Measurements from ENCODE around the gene BAD.
"Not testable (repeated sequence)": the region's sequence is repeated elsewhere in the genome, so short reads cannot be mapped to it uniquely, and the experiment has no call there.

Gene BAD

GRCh38 chr11:64324692-64325469 is 40.4 kb upstream of the BAD start:
- no peak for TF ChIP-seq CTCF (IDR thresholded peaks at IDR 0.05; ENCODE audit: low read length, missing control alignments)
- no peak overlapping the region for H3K4me3 ChIP-seq (replicated peaks; ENCODE audit: low read depth, low read length)
- no peak for DNase-seq (ENCODE audit: low read depth)

- not testable (repeated sequence) for DNase-seq (ENCODE audit: low read depth); H3K4me3 ChIP-seq (replicated peaks; ENCODE audit: low read depth, low read length)
These were observed 39.5 kb upstream of the BAD start for GRCh38 chr11:64323984-64324383.

GRCh38 chr11:64323373-64323772 is 38.9 kb upstream of the BAD start:
- no peak for TF ChIP-seq CTCF (IDR thresholded peaks at IDR 0.05; ENCODE audit: low read length, missing control alignments)
- DNase-seq (ENCODE audit: low read depth), result no peak
- H3K4me3 ChIP-seq (replicated peaks; ENCODE audit: low read depth, low read length), result no peak overlapping the region

- no peak for TF ChIP-seq CTCF (IDR thresholded peaks at IDR 0.05; ENCODE audit: low read length, missing control alignments)
- no peak for DNase-seq (ENCODE audit: low read depth)
- H3K4me3 ChIP-seq (replicated peaks; ENCODE audit: low read depth, low read length), result no peak overlapping the region
These were observed 38.4 kb upstream of the BAD start for GRCh38 chr11:64322925-64323260.

- DNase-seq (ENCODE audit: low read depth), result no peak
- H3K4me3 ChIP-seq (replicated peaks; ENCODE audit: low read depth, low read length), result no peak overlapping the region
- TF ChIP-seq CTCF (IDR thresholded peaks at IDR 0.05; ENCODE audit: low read length, missing control alignments), result no peak
These were observed 37.1 kb upstream of the BAD start for GRCh38 chr11:64321533-64321932.

- no peak overlapping the region for H3K4me3 ChIP-seq (replicated peaks; ENCODE audit: low read depth, low read length)
These were observed 36.6 kb upstream of the BAD start for GRCh38 chr11:64321026-64321425.

GRCh38 chr11:64320556-64320955 is 36.1 kb upstream of the BAD start:
- TF ChIP-seq CTCF (IDR thresholded peaks at IDR 0.05; ENCODE audit: low read length, missing control alignments), result no peak
- no peak for DNase-seq (ENCODE audit: low read depth)
- H3K4me3 ChIP-seq (replicated peaks; ENCODE audit: low read depth, low read length), result no peak overlapping the region

More at GRCh38 chr11:64321026-64321425, 36.6 kb upstream of the BAD start:
- DNase-seq (ENCODE audit: low read depth), result no peak
- no peak for TF ChIP-seq CTCF (IDR thresholded peaks at IDR 0.05; ENCODE audit: low read length, missing control alignments)

Data from fibroblast of pulmonary artery (primary cell).